ENCODE results near the gene GHR. TPM values are rescaled to one million over a fixed set of nuclear protein-coding genes. Genes with fewer than 3 reads are reported as not detected.
A peak's percentile ranks its signal among the peaks of the same experiment; 100 is the strongest.

Gene GHR
- total RNA-seq, 2 donors from 2014 or later, result 10.8 to 10.9 TPM

DNA sequence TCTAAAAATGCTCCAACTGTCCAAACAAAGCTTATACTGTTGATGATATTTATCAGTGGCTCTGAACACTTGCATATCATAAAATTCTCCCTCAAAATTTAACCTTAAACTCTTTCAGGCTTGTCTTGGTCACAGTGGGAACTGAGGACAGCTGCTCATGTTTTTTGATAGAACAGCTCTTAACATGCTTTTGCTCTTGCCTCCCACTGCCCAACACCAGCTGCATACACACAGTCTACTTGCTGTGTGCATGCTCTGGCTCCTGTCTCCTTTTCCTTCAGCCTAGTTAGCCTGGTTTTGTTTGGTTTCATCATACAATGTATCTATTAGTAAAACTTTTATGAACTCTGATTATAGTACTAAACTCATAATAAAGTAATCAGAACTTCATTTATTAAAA is 64.6 kb downstream of the GHR start:
- TF ChIP-seq, protein P1, sequence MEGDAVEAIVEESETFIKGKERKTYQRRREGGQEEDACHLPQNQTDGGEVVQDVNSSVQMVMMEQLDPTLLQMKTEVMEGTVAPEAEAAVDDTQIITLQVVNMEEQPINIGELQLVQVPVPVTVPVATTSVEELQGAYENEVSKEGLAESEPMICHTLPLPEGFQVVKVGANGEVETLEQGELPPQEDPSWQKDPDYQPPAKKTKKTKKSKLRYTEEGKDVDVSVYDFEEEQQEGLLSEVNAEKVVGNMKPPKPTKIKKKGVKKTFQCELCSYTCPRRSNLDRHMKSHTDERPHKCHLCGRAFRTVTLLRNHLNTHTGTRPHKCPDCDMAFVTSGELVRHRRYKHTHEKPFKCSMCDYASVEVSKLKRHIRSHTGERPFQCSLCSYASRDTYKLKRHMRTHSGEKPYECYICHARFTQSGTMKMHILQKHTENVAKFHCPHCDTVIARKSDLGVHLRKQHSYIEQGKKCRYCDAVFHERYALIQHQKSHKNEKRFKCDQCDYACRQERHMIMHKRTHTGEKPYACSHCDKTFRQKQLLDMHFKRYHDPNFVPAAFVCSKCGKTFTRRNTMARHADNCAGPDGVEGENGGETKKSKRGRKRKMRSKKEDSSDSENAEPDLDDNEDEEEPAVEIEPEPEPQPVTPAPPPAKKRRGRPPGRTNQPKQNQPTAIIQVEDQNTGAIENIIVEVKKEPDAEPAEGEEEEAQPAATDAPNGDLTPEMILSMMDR (IDR thresholded peaks at IDR 0.05), result no peak
- Histone ChIP-seq H3K4me3 (no peak overlapping the region), H3K36me3 (no peaks in the 10 kb centered on the region), H3K27me3 (no peaks in the 10 kb centered on the region), H3K9me3 (no peaks in the 10 kb centered on the region), H3K4me1 (peaks cover 0 to 24% of the 10 kb centered on the region in 2 donors), H3K27ac (no peak overlapping the region)
- DNase-seq (ENCODE audit: low spot score), result no peak

DNA sequence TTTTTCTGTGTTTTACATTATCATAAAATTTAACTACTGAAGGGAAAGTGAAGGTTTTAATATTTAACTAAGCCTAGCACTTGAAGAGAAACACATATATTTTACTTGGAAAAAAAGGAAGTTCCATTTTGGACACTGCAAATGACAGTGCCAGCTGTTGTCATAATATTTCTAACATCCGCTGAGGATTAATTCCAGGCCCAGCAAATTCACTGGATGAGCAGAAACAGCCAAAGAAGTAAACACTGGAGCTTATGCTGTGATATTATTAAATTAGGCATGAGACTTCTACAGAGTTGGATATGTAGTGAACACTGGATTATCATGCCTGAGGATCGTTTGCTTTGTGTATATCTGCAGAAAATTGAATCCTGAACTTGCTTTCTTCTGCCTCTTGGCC is 67.6 kb downstream of the GHR start:
- Histone ChIP-seq H3K27me3 (no peaks in the 10 kb centered on the region), H3K9me3 (no peaks in the 10 kb centered on the region), H3K4me3 (no peak overlapping the region), H3K36me3 (no peaks in the 10 kb centered on the region), H3K27ac (peak overlapping the region in 1 of 2 donors; percentile 36), H3K4me1 (peaks cover 0 to 32% of the 10 kb centered on the region in 2 donors)
- TF ChIP-seq, protein P1 (IDR thresholded peaks at IDR 0.05), result no peak
- no peak for DNase-seq (ENCODE audit: low spot score)

DNA sequence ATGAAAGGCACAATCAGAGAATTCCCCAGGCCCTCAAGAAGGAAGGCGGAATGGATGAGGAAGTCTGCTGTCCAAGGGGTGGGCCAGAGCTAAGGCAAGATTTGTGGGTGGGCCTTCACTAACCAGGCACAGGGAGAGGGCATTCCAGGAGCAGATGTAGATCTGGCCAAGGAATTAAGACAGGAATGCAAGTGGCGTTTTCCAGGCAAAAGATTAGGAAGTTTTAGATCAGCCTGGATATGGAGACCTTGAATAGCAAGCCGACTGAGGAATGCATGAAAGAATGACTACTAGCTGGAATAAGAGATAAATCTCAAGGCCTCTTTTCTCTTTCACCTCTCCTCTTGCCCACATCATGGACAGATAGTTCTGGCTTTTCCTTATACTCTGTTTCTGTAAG is 68.5 kb downstream of the GHR start:
- peak overlapping the region in 1 of 2 donors; percentile 36 for H3K27ac ChIP-seq
- no peak overlapping the region for H3K4me3 ChIP-seq
- no peaks in the 10 kb centered on the region for H3K27me3 ChIP-seq
- no peaks in the 10 kb centered on the region for H3K36me3 ChIP-seq
- peaks cover 0 to 39% of the 10 kb centered on the region in 2 donors for H3K4me1 ChIP-seq
- H3K9me3 ChIP-seq, result no peaks in the 10 kb centered on the region
- TF ChIP-seq, protein P1 (IDR thresholded peaks at IDR 0.05), result no peak
- no peak for DNase-seq (ENCODE audit: low spot score)

DNA sequence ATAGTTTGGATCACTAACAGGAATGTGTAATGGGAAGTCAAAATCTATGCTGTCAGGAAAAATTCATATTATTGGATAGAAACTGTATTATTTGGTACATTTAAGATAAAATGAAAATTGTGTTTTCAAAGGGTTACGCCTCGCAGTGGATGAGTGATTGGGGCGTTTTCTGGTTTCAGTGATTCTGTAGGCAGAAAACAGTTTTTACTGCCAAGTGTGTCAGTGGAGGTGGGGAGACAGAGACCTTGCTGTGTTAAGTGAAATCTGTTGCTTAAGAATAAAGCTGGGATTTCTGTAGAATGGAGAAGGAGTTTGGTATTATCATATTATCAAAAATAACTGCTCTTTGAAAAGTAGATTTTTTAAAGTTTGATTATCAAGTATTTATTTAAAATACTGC is 69.7 kb downstream of the GHR start:
- H3K27ac ChIP-seq, result no peak overlapping the region
- peaks cover 0 to 38% of the 10 kb centered on the region in 2 donors for H3K4me1 ChIP-seq

DNA sequence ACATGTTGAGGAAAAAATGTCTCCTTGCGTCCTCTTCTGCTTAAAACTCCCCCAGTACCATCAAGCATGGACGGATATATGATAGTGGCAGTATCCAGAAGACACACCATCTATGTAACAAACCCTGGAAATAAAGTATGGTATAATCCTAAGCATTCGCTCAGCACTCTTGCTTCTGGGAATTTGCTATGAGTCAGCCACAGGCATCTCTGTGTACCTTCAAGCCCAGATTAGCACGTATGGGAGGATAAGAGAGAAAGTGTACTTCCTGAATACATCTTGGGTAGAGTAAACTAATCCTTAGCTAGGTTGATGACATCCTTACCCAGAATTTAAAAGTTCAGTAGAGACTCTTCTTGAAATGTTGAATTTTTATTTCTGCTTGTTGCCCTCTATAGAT is 71.2 kb downstream of the GHR start:
- no peak overlapping the region for H3K4me3 ChIP-seq
- TF ChIP-seq, protein P1 (IDR thresholded peaks at IDR 0.05), result no peak
- no peaks in the 10 kb centered on the region for H3K27me3 ChIP-seq
- no peaks in the 10 kb centered on the region for H3K9me3 ChIP-seq
- H3K4me1 ChIP-seq, result peaks cover 0 to 38% of the 10 kb centered on the region in 2 donors
- H3K36me3 ChIP-seq, result no peaks in the 10 kb centered on the region
- DNase-seq (ENCODE audit: low spot score), result no peak
- H3K27ac ChIP-seq, result no peak overlapping the region

More for the DNA sequence above, 69.7 kb downstream of the GHR start:
- Histone ChIP-seq H3K36me3 (no peaks in the 10 kb centered on the region), H3K4me3 (no peak overlapping the region), H3K9me3 (no peaks in the 10 kb centered on the region), H3K27me3 (no peaks in the 10 kb centered on the region)
- TF ChIP-seq, protein P1 (IDR thresholded peaks at IDR 0.05), result no peak
- no peak for DNase-seq (ENCODE audit: low spot score)

DNA sequence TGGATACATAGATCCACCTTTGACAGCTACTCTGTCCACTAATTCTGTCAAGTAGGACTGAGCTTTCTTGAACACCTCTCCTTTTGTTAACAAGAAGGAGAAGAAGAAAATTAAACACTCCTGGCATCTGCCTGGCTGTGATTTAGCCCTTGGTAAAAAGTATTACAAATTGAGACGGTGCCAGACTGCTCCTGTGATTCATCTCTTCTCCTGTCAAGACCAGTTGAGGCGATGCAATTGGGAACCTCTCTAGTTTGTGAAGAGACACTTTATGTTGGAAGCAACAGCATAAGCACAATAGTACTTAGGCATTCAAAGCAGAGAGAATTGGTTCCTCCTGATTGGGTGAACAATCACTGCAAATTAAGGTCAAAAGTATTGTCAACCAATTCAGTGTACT is 72.7 kb downstream of the GHR start:
- no peak for DNase-seq (ENCODE audit: low spot score)
- no peak overlapping the region for H3K4me3 ChIP-seq
- H3K36me3 ChIP-seq, result no peaks in the 10 kb centered on the region
- TF ChIP-seq, protein P1 (IDR thresholded peaks at IDR 0.05), result no peak
- no peaks in the 10 kb centered on the region for H3K9me3 ChIP-seq
- H3K27ac ChIP-seq, result no peak overlapping the region
- H3K4me1 ChIP-seq, result peaks cover 0 to 38% of the 10 kb centered on the region in 2 donors
- no peaks in the 10 kb centered on the region for H3K27me3 ChIP-seq
